ENCODE results near the gene EYS.

DNA sequence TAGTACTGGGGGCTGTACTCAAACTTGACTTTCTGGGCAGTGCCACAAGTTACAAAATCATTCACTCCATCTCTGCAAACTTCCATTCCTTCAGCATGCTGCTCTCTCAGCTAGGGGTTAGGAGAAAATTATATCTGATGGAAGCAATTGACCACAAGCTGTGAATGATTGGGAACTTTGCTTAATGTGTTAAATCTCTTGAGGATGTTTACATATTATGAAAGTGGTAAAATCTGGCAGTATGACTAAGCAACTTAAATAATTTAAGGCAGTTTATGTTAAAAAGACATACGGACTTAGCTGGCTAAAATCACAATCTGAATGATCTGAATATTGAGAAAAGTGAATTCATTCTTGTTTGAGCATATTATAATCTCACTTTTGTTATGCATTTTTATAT lies 1656.4 kb downstream of the EYS start:
- TF ChIP-seq, protein P1, sequence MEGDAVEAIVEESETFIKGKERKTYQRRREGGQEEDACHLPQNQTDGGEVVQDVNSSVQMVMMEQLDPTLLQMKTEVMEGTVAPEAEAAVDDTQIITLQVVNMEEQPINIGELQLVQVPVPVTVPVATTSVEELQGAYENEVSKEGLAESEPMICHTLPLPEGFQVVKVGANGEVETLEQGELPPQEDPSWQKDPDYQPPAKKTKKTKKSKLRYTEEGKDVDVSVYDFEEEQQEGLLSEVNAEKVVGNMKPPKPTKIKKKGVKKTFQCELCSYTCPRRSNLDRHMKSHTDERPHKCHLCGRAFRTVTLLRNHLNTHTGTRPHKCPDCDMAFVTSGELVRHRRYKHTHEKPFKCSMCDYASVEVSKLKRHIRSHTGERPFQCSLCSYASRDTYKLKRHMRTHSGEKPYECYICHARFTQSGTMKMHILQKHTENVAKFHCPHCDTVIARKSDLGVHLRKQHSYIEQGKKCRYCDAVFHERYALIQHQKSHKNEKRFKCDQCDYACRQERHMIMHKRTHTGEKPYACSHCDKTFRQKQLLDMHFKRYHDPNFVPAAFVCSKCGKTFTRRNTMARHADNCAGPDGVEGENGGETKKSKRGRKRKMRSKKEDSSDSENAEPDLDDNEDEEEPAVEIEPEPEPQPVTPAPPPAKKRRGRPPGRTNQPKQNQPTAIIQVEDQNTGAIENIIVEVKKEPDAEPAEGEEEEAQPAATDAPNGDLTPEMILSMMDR (IDR thresholded peaks at IDR 0.05), result no peak
- TF ChIP-seq EP300 (IDR thresholded peaks at IDR 0.05) (no peak), POLR2A (IDR thresholded peaks at IDR 0.05) (no peak)
